Measurements from ENCODE around the gene KSR2.
"Not testable (repeated sequence)": the region's sequence is repeated elsewhere in the genome, so short reads cannot be mapped to it uniquely, and the experiment has no call there.

GRCh38 chr12:117857139-117857538 lies 111.7 kb downstream of the KSR2 start:
- TF ChIP-seq, protein P1, sequence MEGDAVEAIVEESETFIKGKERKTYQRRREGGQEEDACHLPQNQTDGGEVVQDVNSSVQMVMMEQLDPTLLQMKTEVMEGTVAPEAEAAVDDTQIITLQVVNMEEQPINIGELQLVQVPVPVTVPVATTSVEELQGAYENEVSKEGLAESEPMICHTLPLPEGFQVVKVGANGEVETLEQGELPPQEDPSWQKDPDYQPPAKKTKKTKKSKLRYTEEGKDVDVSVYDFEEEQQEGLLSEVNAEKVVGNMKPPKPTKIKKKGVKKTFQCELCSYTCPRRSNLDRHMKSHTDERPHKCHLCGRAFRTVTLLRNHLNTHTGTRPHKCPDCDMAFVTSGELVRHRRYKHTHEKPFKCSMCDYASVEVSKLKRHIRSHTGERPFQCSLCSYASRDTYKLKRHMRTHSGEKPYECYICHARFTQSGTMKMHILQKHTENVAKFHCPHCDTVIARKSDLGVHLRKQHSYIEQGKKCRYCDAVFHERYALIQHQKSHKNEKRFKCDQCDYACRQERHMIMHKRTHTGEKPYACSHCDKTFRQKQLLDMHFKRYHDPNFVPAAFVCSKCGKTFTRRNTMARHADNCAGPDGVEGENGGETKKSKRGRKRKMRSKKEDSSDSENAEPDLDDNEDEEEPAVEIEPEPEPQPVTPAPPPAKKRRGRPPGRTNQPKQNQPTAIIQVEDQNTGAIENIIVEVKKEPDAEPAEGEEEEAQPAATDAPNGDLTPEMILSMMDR (conservative IDR thresholded peaks at IDR 0.05; ENCODE audit: low read depth, low read length): not testable (repeated sequence)
- TF ChIP-seq EZH2 (IDR thresholded peaks at IDR 0.05; ENCODE audit: borderline replicate concordance, low read depth, low read length, poor library complexity, severe bottlenecking): not testable (repeated sequence)

Measured in A673 (cell line).